ENCODE measurements around the gene GRB10.
A peak's percentile ranks its signal among the peaks of the same experiment; 100 is the strongest.

The GRB10 gene

DNA sequence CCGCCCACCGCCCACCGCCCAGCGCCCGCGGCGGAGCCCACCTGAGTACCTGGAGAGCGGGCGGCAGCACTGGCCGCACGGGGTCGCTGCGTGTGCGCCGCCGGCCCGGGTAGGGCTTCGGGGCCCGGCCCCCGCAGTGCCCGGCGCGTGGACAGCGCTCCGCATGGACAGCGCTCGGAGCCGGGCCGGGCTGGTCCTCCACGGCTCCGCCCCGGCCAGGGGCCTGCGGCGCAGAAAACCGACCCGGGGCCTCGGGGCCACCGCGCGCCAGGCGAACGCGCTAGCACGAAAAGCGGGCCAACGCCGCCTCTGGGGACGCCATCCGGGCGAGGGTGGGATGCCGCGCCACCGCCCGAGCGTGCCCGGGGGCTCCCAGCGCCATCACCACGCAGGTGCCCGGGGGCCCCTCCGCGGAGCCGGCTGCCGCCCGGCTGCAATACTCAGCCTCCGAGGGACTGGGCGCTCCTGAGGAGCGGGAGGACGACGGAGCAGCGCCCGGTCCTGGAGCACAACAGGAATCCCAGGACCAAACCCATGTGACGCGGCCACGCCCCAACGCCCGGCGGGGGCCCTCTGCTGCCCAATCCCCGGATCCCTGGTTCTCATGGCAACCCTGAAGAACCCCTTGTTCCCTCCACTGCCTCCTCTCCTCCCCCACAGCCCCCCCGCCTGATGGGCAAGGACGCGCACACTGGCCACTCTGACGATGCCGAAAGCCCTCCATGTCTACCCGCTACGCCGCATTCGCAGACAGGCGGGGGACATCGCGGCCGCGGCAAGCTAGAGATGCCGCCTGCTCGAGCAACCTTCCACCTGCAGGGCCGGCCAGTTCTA, at the start of gene GRB10:
TSS of gene GRB10 (minus strand) at position 522 of the 834 bp plus-strand sequence. CDS start 50,574 bp downstream, outside the sequence.
- DNase-seq = no peak

DNA sequence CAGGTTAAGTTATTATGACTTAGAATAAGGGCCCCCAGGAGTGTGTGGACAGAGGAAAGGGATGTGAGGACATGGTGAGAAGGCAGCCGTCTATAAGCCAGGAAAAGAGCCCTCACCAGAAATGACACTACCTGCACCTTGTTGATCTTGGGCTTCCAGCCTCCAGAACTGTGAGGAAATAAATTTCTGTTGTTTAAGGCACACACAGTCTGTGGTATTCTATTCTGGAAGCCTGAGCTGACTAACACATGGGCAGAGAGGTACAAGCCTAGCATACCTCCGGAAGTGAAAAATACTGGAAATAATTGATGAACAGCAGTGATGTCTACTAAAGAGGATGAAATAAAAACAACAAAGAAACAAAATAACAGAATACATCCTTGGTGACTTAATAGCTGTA, 46.1 kb upstream of the GRB10 start:
- DNase-seq = no peak

- DNase-seq = no peak
These were observed 45.4 kb upstream of the GRB10 start for GRCh38 chr7:50828116-50828515.

GRCh38 chr7:50827281-50827680, 44.6 kb upstream of the GRB10 start:
- no peak for DNase-seq

GRCh38 chr7:50826371-50827172, 43.9 kb upstream of the GRB10 start:
- peak; percentile 73 for DNase-seq

- DNase-seq = no peak
These were observed 42.8 kb upstream of the GRB10 start for GRCh38 chr7:50825465-50825864.

DNA sequence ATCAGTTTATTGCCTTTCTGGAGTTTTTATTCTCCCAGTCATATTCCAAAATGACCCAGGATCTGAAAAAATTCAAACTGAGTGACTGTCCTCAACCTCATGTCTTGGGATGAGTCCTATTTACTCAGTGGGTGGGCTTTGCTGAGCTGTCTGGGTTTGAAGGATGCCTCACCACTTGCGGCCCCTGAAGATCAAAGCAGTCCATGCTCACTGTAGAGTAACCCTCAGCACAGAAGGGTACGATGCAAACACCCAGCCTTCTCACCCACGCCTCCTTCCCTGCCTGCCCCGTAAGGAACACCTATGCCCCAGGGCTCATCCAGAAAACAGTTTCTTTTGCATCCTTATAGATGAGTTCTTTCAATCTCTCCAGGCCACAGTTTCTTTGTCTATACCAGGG, 42.2 kb upstream of the GRB10 start:
- no peak for DNase-seq

GRCh38 chr7:50822706-50823105, 40.0 kb upstream of the GRB10 start:
- DNase-seq = no peak

DNA sequence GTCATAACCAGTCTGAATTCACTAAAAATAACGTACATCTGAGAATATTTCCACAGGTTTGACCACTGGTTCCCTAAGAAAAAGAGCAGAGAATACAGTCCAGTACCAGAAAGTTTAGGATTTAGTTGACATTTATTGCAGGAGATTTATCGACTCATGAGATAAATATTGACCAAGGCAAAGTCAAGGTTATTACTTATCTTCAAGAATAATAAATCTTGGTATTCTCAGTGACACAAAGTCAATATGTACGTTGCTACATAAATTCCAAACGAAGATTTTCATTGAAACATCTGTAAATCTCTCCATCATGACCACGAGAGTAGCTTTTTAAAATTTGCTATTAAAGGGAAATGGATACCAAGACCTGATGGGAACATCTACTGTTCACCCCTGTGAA, 39.4 kb upstream of the GRB10 start:
- DNase-seq = no peak

- DNase-seq = no peak
These were observed 38.8 kb upstream of the GRB10 start for GRCh38 chr7:50821457-50822008.

- no peak for DNase-seq
These were observed 35.6 kb upstream of the GRB10 start for GRCh38 chr7:50818324-50818723.

GRCh38 chr7:50817561-50817960, 34.9 kb upstream of the GRB10 start:
- no peak for DNase-seq

GRCh38 chr7:50815138-50815537, 32.4 kb upstream of the GRB10 start:
- DNase-seq = peak; percentile 29

- DNase-seq = no peak
These were observed 31.5 kb upstream of the GRB10 start for GRCh38 chr7:50814166-50814565.

DNA sequence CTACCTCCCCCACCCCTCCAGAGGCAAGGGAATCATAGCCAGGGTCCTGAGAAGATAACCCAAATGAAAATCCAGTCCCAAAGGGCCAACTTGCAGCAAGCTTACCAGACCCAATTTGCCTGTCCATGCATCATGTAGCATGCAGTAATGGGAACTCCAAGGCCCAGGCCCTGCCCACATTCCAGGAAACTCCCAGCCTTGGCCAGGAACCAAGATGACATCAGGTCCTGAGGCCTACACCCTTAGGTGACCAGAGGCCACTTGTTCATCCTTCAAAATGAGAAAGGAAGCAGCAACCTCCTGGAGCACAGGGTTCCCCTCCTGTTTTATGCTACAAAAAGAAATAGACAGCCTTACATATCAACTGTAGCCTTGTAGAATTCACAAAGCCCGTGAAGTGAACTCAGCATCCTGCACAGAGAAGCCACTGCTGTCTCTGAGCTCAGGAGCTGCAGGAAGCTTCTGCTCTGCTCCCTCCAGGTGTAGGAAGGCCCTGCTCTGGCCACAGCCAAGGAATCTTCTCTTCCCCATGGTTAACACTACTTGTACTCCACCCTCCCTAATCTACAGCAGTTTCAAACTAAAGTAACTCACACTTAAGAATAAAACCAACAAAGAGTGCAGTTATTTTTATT, 30.3 kb upstream of the GRB10 start:
- peak; percentile 75 for DNase-seq

- no peak for DNase-seq
These were observed 29.4 kb upstream of the GRB10 start for GRCh38 chr7:50812094-50812493.

GRCh38 chr7:50808282-50808888, 25.7 kb upstream of the GRB10 start:
- no peak for DNase-seq

DNA sequence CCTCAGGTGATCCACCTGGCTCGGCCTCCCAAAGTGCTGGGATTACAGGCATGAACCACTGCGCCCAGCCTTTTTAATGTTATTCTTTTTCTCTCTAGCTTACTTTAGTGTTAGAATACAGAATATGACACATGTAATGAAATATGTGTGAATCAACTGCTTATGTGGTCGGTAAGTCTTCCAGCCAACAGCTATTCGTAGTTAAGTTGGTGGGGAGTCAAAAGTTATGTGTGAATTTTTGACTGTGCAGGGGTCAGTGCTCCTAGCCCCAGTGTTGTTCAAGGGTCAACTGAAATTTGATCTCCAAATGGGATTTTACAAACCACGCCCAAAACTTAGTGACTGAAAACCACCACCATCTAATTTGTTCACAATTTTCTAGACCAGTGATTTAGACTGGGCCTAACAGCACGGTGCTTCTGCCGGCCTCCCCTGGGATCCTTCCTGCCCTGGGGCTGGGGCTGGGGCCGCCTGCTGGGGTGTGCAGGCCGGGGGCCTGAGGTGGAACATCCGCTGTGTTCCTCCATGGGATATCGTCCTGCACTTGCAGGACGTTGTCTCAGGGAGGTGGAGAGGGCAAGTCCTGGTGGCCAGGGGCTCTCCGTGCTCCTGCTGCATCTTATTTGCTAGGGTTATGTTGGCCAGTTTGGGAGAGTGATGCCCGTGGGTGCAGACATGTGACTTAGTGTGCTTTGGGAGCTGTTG, 24.5 kb upstream of the GRB10 start:
- no peak for DNase-seq

GRCh38 chr7:50806143-50806542, 23.4 kb upstream of the GRB10 start:
- DNase-seq = no peak

DNA sequence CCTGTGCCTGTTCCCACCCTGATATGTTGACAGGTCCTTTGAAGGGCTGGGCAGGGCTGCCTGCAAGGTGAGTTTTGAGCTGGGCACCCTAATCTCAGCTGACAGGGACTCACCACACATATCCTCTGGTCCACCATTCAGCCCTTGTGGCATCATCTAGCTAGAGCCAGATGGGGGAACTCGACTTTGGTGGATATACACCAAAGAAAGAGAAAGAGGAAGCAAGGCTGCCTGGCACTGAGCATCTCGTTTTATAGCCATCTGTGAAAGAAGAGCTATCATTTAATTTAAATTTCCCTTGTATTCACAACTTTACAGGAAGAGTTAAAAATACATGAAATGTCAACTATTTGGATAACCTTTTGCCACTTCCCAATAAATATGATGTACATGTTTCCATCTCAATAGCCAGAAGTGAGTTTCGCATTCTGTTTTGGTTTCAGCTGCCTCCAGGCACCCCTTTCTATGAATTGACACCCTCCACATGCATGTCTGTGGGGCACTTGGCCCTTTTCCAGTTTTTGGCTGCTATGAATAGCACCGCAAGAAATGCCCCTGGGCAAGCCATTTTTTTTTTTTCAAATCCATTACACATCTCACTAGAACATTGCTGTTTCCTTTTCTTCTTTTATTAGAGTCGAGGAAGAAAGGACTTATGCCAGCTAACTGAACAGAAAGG, 22.9 kb upstream of the GRB10 start:
- peak; percentile 73 for DNase-seq

Data from suppressor macrophage treated with lipopolysaccharide for 4 hours (primary cell).